Liver (tissue), 9 donors: ENCODE measurements around the gene SH3PXD2A. TPM values are rescaled to one million over a fixed set of nuclear protein-coding genes. Genes with fewer than 3 reads are reported as not detected.

Experiments
- DNase-seq: peaks from one replicate; pipeline ENCODE4 v3.0.0-alpha.2; 2017; ENCODE audit warnings: low spot score
- H3K27ac ChIP-seq, 2 donors: one replicate each; pipeline ENCODE4 v1.7.0; 2013; ENCODE audit warnings: inconsistent platforms in 2 of 2, low read length in 2 of 2, control low read depth in 1 of 2, low read depth in 1 of 2, mild to moderate bottlenecking in 1 of 2
- H3K27me3 ChIP-seq, 4 donors: one replicate each; pipeline versions ENCODE4 v1.6.1 to v1.7.0; 2013; ENCODE audit warnings: low read length in 3 of 4, inconsistent platforms in 1 of 4, mild to moderate bottlenecking in 1 of 4, moderate library complexity in 1 of 4; ENCODE audit not compliant: control insufficient read depth in 4 of 4, insufficient read depth in 4 of 4
- H3K36me3 ChIP-seq, 4 donors: one replicate each; pipeline versions ENCODE4 v1.6.1 to v1.7.0; 2013; ENCODE audit warnings: low read length in 3 of 4, mild to moderate bottlenecking in 3 of 4, low read depth in 1 of 4, moderate library complexity in 1 of 4; ENCODE audit not compliant: control insufficient read depth in 4 of 4, insufficient read depth in 3 of 4
- H3K4me1 ChIP-seq, 4 donors: one replicate each; pipeline versions ENCODE4 v1.6.1 to v1.7.0; 2013; ENCODE audit warnings: low read length in 3 of 4, mild to moderate bottlenecking in 3 of 4, moderate library complexity in 1 of 4; ENCODE audit not compliant: control insufficient read depth in 4 of 4, insufficient read depth in 4 of 4
- H3K4me3 ChIP-seq, 3 donors: one replicate each; pipeline versions ENCODE4 v1.6.1 to v1.7.0; 2013; ENCODE audit warnings: low read length in 3 of 3, control low read depth in 1 of 3, low read depth in 1 of 3, mild to moderate bottlenecking in 1 of 3
- H3K9ac ChIP-seq, 2 donors: one replicate each; pipeline ENCODE4 v1.7.0; 2013; ENCODE audit warnings: low read length in 2 of 2, mild to moderate bottlenecking in 2 of 2, moderate library complexity in 2 of 2, control low read depth in 1 of 2, low read depth in 1 of 2
- H3K9me3 ChIP-seq, 4 donors: one replicate each; pipeline versions ENCODE4 v1.6.1 to v1.7.0; 2013; ENCODE audit warnings: low read length in 3 of 4; ENCODE audit not compliant: control insufficient read depth in 4 of 4
- CTCF ChIP-seq: fragments of 150-350 bp; IDR thresholded peaks from 2 replicates; pipeline ENCODE4 v1.5.1; 2017; ENCODE audit warnings: improper control_type of control experiment, low read depth, low read length; ENCODE audit not compliant: missing input control
- EGR1 ChIP-seq, 2 donors: IDR thresholded peaks; 2 replicates each; pipeline ENCODE4 v1.6.1; 2016 to 2018; ENCODE audit warnings: antibody characterized with exemption in 2 of 2, low read depth in 2 of 2
- NR2F2 ChIP-seq: IDR thresholded peaks from 2 replicates; pipeline ENCODE4 v1.6.1; 2016; ENCODE audit warnings: antibody characterized with exemption
- RAD21 ChIP-seq, 2 donors: IDR thresholded peaks; 2 replicates each; pipeline ENCODE4 v1.6.1; 2016; ENCODE audit warnings: antibody characterized with exemption in 2 of 2, mild to moderate bottlenecking in 2 of 2
- RXRA ChIP-seq, 2 donors: IDR thresholded peaks; 2 replicates each; pipeline ENCODE4 v1.6.1; 2017 to 2018; ENCODE audit warnings: antibody characterized with exemption in 2 of 2, mild to moderate bottlenecking in 1 of 2
- SP1 ChIP-seq: IDR thresholded peaks from 2 replicates; pipeline ENCODE4 v1.6.1; 2018; ENCODE audit warnings: antibody characterized with exemption, mild to moderate bottlenecking
- TAF1 ChIP-seq: conservative IDR thresholded peaks from 2 replicates; pipeline ENCODE4 v1.6.1; 2016; ENCODE audit warnings: antibody characterized with exemption, mild to moderate bottlenecking
- YY1 ChIP-seq: IDR thresholded peaks from 2 replicates; pipeline ENCODE4 v1.6.1; 2016; ENCODE audit warnings: antibody characterized with exemption, mild to moderate bottlenecking
- whole genome bisulfite sequencing: extraction: QIAGEN DNeasy Blood & Tissue Kit; methylation state at CpG from one replicate; pipeline ENCODE4 v1.1.7; 2013; 5-methylcytosine and 5-hydroxymethylcytosine counted together
- polyA plus RNA-seq, 2 donors: library from polyadenylated mRNA; stranded (reverse) in 1 of 2; unstranded in 1 of 2; fragments of 200-250 nt in 1 of 2; fragments of >200 nt in 1 of 2; fragmentation: Nextera tagmentation in 1 of 2; extraction: Ambion mirVana in 1 of 2; gene quantifications; one replicate each; pipeline versions ENCODE4 v1.2.1 to v1.2.3, GENCODE V29; 2013 to 2015
- total RNA-seq, 2 donors: library from RNA; depleted of rRNA; stranded (reverse); fragments of >200 nt; gene quantifications; one replicate each; pipeline ENCODE4 v1.2.3, GENCODE V29; 2014
- TF ChIP-seq, protein P1 (sequence below): IDR thresholded peaks from 2 replicates; pipeline ENCODE4 v1.6.1; 2016; ENCODE audit warnings: antibody characterized with exemption
- TF ChIP-seq, protein P2 (sequence below): IDR thresholded peaks from 2 replicates; pipeline ENCODE4 v1.6.1; 2016; ENCODE audit warnings: antibody characterized with exemption
- TF ChIP-seq, protein P3 (sequence below): IDR thresholded peaks from 2 replicates; pipeline ENCODE4 v1.6.1; 2016; ENCODE audit warnings: antibody characterized with exemption
- donor health status: healthy.
- donor health status: healthy.
- donor health status: healthy.
- donor health status: healthy.
- donor health status: healthy.

Gene SH3PXD2A
- total and polyA plus RNA-seq, 4 donors: 0.82 to 5.5 (median 3.9) TPM

- Histone ChIP-seq H3K36me3 (peaks cover 0 to 15% (median 10%) of the 10 kb centered on the region in 4 donors), H3K27ac (peak overlapping the region in 1 of 2 donors; percentile 29), H3K9ac (no peak overlapping the region), H3K27me3 (no peaks in the 10 kb centered on the region), H3K4me3 (no peak overlapping the region), H3K4me1 (peaks cover 2 to 25% (median 18%) of the 10 kb centered on the region in 4 donors), H3K9me3 (no peaks in the 10 kb centered on the region)
- no peak for TF ChIP-seq EGR1 (IDR thresholded peaks at IDR 0.05; ENCODE audit: low read depth in 2 of 2)
- peak; percentile 81 for TF ChIP-seq CTCF
- peak; percentile 91 to 94 for TF ChIP-seq RAD21 (IDR thresholded peaks at IDR 0.05)
- 16% methylated on average over 6 of the region's 6 CpGs for WGBS
- peak; percentile 46 for DNase-seq
These were observed 32.9 kb upstream of the SH3PXD2A start for GRCh38 chr10:103888113-103888841.

DNA sequence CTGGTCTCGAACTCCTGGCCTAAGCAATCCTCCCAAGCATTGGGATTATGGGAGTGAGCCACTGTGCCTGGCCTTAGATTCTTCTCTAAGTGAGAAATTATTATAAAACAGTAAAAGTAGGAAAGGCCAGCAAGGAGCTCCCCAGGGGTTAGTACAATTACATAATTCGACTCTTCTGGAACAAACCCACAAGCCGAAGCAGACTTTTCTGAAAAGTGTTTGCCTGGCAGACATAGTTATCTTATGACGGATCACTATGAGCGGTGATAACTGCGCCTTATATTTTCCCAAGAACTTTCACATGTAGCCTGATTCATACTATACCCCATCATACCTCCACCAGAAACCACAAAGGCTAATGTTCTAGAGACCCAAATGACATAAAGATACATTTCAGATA lies 30.2 kb upstream of the SH3PXD2A start:
- no peak for DNase-seq
- H3K4me3 ChIP-seq: no peak overlapping the region
- WGBS: 89% methylated on average over 6 of the region's 6 CpGs
- no peak overlapping the region for H3K9ac ChIP-seq
- H3K9me3 ChIP-seq: no peaks in the 10 kb centered on the region
- no peak overlapping the region for H3K27ac ChIP-seq
- H3K36me3 ChIP-seq: peaks cover under 1 to 29% (median 14%) of the 10 kb centered on the region in 4 donors
- no peak for TF ChIP-seq RXRA (IDR thresholded peaks at IDR 0.05)
- no peak for TF ChIP-seq YY1
- TF ChIP-seq, protein P1, sequence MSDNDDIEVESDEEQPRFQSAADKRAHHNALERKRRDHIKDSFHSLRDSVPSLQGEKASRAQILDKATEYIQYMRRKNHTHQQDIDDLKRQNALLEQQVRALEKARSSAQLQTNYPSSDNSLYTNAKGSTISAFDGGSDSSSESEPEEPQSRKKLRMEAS: no peak
- TF ChIP-seq, protein P2, sequence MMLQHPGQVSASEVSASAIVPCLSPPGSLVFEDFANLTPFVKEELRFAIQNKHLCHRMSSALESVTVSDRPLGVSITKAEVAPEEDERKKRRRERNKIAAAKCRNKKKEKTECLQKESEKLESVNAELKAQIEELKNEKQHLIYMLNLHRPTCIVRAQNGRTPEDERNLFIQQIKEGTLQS: no peak
- TF ChIP-seq, protein P3, sequence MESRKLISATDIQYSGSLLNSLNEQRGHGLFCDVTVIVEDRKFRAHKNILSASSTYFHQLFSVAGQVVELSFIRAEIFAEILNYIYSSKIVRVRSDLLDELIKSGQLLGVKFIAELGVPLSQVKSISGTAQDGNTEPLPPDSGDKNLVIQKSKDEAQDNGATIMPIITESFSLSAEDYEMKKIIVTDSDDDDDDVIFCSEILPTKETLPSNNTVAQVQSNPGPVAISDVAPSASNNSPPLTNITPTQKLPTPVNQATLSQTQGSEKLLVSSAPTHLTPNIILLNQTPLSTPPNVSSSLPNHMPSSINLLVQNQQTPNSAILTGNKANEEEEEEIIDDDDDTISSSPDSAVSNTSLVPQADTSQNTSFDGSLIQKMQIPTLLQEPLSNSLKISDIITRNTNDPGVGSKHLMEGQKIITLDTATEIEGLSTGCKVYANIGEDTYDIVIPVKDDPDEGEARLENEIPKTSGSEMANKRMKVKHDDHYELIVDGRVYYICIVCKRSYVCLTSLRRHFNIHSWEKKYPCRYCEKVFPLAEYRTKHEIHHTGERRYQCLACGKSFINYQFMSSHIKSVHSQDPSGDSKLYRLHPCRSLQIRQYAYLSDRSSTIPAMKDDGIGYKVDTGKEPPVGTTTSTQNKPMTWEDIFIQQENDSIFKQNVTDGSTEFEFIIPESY: no peak
- TF ChIP-seq NR2F2: no peak
- no peak for TF ChIP-seq TAF1
- H3K27me3 ChIP-seq: no peaks in the 10 kb centered on the region
- peaks cover 2 to 25% (median 18%) of the 10 kb centered on the region in 4 donors for H3K4me1 ChIP-seq

- H3K4me1 ChIP-seq: peaks cover 2 to 19% (median 11%) of the 10 kb centered on the region in 4 donors
- WGBS: 74% methylated on average over 3 of the region's 3 CpGs
- DNase-seq: no peak
- H3K4me3 ChIP-seq: no peak overlapping the region
- H3K9ac ChIP-seq: no peak overlapping the region
- H3K27me3 ChIP-seq: no peaks in the 10 kb centered on the region
- no peak for TF ChIP-seq SP1
- peak; percentile 84 to 93 for TF ChIP-seq RAD21 (IDR thresholded peaks at IDR 0.05)
- peak; percentile 80 for TF ChIP-seq CTCF
- no peaks in the 10 kb centered on the region for H3K9me3 ChIP-seq
- peaks cover 4 to 31% (median 15%) of the 10 kb centered on the region in 4 donors for H3K36me3 ChIP-seq
- H3K27ac ChIP-seq: no peak overlapping the region
These were observed 29.3 kb upstream of the SH3PXD2A start for GRCh38 chr10:103884681-103885139.
